ENCODE data around the gene OLA1.
"Not testable (repeated sequence)": the region's sequence is repeated elsewhere in the genome, so short reads cannot be mapped to it uniquely, and the experiment has no call there.

OLA1 gene

DNA sequence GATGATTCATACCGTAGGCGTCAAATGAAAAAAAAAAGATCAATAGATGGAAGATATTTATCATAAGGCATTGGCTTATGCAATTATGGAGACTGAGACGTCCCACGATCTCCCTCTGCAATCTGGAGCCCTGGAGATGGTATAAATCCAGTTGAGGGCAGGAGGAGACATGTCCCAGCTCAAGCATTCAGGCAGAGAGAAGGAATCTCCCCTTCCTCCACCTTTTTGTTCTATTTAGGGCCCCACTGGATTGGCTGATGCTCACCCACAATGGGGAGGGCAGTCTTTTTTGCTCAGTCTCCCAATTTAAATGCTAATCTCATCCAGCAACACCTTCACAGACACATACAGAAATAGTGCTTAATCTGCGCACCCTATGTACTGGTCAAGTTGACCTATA is 18.0 kb upstream of the OLA1 start:
- TF ChIP-seq YY1 (IDR thresholded peaks at IDR 0.05; ENCODE audit: insufficient read depth, insufficient read length), result no peak
- no peak for TF ChIP-seq ZNF274 (IDR thresholded peaks at IDR 0.05; ENCODE audit: low read depth, low read length)
- TF ChIP-seq SUZ12 (IDR thresholded peaks at IDR 0.05; ENCODE audit: extremely low read depth, insufficient read depth, insufficient read length), result no peak
- Histone ChIP-seq H3K36me3 (ENCODE audit: insufficient read depth, insufficient read length, low read length) (no peaks in the 10 kb centered on the region), H3K4me1 (ENCODE audit: insufficient read depth, insufficient read length) (peaks cover 4% of the 10 kb centered on the region), H3K9me3 (ENCODE audit: insufficient read depth, low read length) (no peaks in the 10 kb centered on the region), H3K4me3 (ENCODE audit: insufficient read length, low read depth) (no peak overlapping the region), H3K9ac (ENCODE audit: insufficient read length, low read depth) (no peak overlapping the region), H3K27me3 (ENCODE audit: insufficient read depth, insufficient read length) (no peaks in the 10 kb centered on the region)
- no peak for DNase-seq (ENCODE audit: low read depth, low spot score)

GRCh38 chr2:174263997-174264396 is 15.7 kb upstream of the OLA1 start:
- peaks cover 4% of the 10 kb centered on the region for H3K4me1 ChIP-seq (ENCODE audit: insufficient read depth, insufficient read length)
- H3K9me3 ChIP-seq (ENCODE audit: insufficient read depth, low read length), result no peaks in the 10 kb centered on the region
- H3K36me3 ChIP-seq (ENCODE audit: insufficient read depth, insufficient read length, low read length), result no peaks in the 10 kb centered on the region
- H3K4me3 ChIP-seq (ENCODE audit: insufficient read length, low read depth), result no peak overlapping the region
- TF ChIP-seq SUZ12 (IDR thresholded peaks at IDR 0.05; ENCODE audit: extremely low read depth, insufficient read depth, insufficient read length), result no peak
- no peak for TF ChIP-seq ZNF274 (IDR thresholded peaks at IDR 0.05; ENCODE audit: low read depth, low read length)
- no peak for TF ChIP-seq YY1 (IDR thresholded peaks at IDR 0.05; ENCODE audit: insufficient read depth, insufficient read length)
- H3K9ac ChIP-seq (ENCODE audit: insufficient read length, low read depth), result no peak overlapping the region
- H3K27me3 ChIP-seq (ENCODE audit: insufficient read depth, insufficient read length), result no peaks in the 10 kb centered on the region
- no peak for DNase-seq (ENCODE audit: low read depth, low spot score)

GRCh38 chr2:174259981-174260380 is 11.6 kb upstream of the OLA1 start:
- TF ChIP-seq YY1 (IDR thresholded peaks at IDR 0.05; ENCODE audit: insufficient read depth, insufficient read length) (no peak), ZNF274 (IDR thresholded peaks at IDR 0.05; ENCODE audit: low read depth, low read length) (no peak), SUZ12 (IDR thresholded peaks at IDR 0.05; ENCODE audit: extremely low read depth, insufficient read depth, insufficient read length) (no peak)
- no peak for DNase-seq (ENCODE audit: low read depth, low spot score)
- H3K27me3 ChIP-seq (ENCODE audit: insufficient read depth, insufficient read length), result no peaks in the 10 kb centered on the region

GRCh38 chr2:174254267-174254666 is 5.9 kb upstream of the OLA1 start:
- TF ChIP-seq SUZ12 (IDR thresholded peaks at IDR 0.05; ENCODE audit: extremely low read depth, insufficient read depth, insufficient read length) (no peak), YY1 (IDR thresholded peaks at IDR 0.05; ENCODE audit: insufficient read depth, insufficient read length) (no peak), ZNF274 (IDR thresholded peaks at IDR 0.05; ENCODE audit: low read depth, low read length) (no peak)
- H3K27me3 ChIP-seq (ENCODE audit: insufficient read depth, insufficient read length), result no peaks in the 10 kb centered on the region
- H3K4me3 ChIP-seq (ENCODE audit: insufficient read length, low read depth), result no peak overlapping the region
- no peak for DNase-seq (ENCODE audit: low read depth, low spot score)
- no peaks in the 10 kb centered on the region for H3K9me3 ChIP-seq (ENCODE audit: insufficient read depth, low read length)
- no peak overlapping the region for H3K9ac ChIP-seq (ENCODE audit: insufficient read length, low read depth)
- no peaks in the 10 kb centered on the region for H3K4me1 ChIP-seq (ENCODE audit: insufficient read depth, insufficient read length)
- no peaks in the 10 kb centered on the region for H3K36me3 ChIP-seq (ENCODE audit: insufficient read depth, insufficient read length, low read length)

More at GRCh38 chr2:174259981-174260380, 11.6 kb upstream of the OLA1 start:
- Histone ChIP-seq H3K9me3 (ENCODE audit: insufficient read depth, low read length) (no peaks in the 10 kb centered on the region), H3K4me3 (ENCODE audit: insufficient read length, low read depth) (no peak overlapping the region), H3K4me1 (ENCODE audit: insufficient read depth, insufficient read length) (no peaks in the 10 kb centered on the region), H3K9ac (ENCODE audit: insufficient read length, low read depth) (no peak overlapping the region), H3K36me3 (ENCODE audit: insufficient read depth, insufficient read length, low read length) (no peaks in the 10 kb centered on the region)

DNA sequence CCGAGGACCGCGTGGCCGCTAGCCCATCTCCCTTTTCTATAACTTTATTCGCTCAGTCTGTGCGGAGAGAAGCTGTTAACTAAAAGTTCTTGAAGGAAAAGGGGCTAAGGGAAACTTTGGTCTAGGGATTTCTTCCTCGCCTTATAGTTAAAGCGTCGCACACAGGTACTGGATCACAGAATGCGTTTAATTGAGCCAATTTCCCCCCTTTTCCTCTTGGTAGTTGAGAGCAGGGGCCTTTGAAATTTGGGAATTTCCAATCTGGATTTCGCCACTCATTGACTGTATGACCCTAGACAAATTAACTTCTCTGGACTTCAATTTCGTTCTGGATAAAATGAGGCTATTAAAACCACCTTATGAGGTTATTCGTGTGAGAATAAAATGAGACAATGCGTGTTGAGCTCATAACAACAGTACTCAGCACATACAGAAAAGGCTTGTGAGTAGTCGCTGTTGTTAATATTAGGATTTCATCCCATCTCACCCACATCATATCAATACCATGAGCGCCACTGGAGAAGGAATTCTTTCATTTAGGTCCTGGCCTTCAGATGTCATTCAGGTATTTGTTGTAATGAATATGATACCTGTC is 763 bp upstream of the OLA1 start:
- Histone ChIP-seq H3K9ac (ENCODE audit: insufficient read length, low read depth) (peak overlapping the region; percentile 95), H3K9me3 (ENCODE audit: insufficient read depth, low read length) (no peaks in the 10 kb centered on the region), H3K4me3 (ENCODE audit: insufficient read length, low read depth) (peak overlapping the region; percentile 92), H3K27me3 (ENCODE audit: insufficient read depth, insufficient read length) (no peaks in the 10 kb centered on the region), H3K4me1 (ENCODE audit: insufficient read depth, insufficient read length) (peaks cover 2% of the 10 kb centered on the region), H3K36me3 (ENCODE audit: insufficient read depth, insufficient read length, low read length) (peaks cover 26% of the 10 kb centered on the region)
- no peak for DNase-seq (ENCODE audit: low read depth, low spot score)
- no peak for TF ChIP-seq SUZ12 (IDR thresholded peaks at IDR 0.05; ENCODE audit: extremely low read depth, insufficient read depth, insufficient read length)
- no peak for TF ChIP-seq ZNF274 (IDR thresholded peaks at IDR 0.05; ENCODE audit: low read depth, low read length)
- TF ChIP-seq YY1 (IDR thresholded peaks at IDR 0.05; ENCODE audit: insufficient read depth, insufficient read length), result no peak

GRCh38 chr2:174247474-174248186 is 702 bp downstream of the OLA1 start:
- Histone ChIP-seq H3K36me3 (ENCODE audit: insufficient read depth, insufficient read length, low read length) (peaks cover 37% of the 10 kb centered on the region), H3K4me3 (ENCODE audit: insufficient read length, low read depth) (peak overlapping the region; percentile 92), H3K9ac (ENCODE audit: insufficient read length, low read depth) (peak overlapping the region; percentile 95), H3K9me3 (ENCODE audit: insufficient read depth, low read length) (no peaks in the 10 kb centered on the region), H3K27me3 (ENCODE audit: insufficient read depth, insufficient read length) (no peaks in the 10 kb centered on the region), H3K4me1 (ENCODE audit: insufficient read depth, insufficient read length) (peaks cover 2% of the 10 kb centered on the region)
- DNase-seq (ENCODE audit: low read depth, low spot score), result no peak
- TF ChIP-seq YY1 (IDR thresholded peaks at IDR 0.05; ENCODE audit: insufficient read depth, insufficient read length), result no peak
- TF ChIP-seq SUZ12 (IDR thresholded peaks at IDR 0.05; ENCODE audit: extremely low read depth, insufficient read depth, insufficient read length), result no peak
- TF ChIP-seq ZNF274 (IDR thresholded peaks at IDR 0.05; ENCODE audit: low read depth, low read length), result no peak

DNA sequence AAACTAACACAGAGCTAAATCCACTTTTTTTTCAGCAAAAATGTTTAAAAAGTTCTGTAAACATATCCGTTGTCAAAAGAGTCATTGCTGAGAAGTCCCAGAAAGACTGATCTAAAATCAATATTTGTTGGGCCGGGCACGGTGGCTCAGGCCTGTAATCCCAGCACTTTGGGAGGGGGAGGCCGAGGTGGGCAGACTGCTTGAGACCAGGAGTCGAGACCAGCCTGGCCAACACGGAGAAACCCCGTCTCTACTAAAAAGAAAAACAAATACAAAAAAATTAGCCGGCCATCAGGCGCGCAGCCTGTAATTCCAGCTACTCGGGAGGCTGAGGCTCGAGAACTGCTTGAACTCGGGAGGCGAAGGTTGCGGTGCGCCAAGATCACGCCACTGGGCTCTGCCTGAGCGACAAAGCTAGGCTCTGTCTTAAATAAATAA is 1.4 kb downstream of the OLA1 start:
- Histone ChIP-seq H3K9me3 (ENCODE audit: insufficient read depth, low read length) (no peaks in the 10 kb centered on the region), H3K36me3 (ENCODE audit: insufficient read depth, insufficient read length, low read length) (peaks cover 44% of the 10 kb centered on the region), H3K27me3 (ENCODE audit: insufficient read depth, insufficient read length) (no peaks in the 10 kb centered on the region), H3K9ac (ENCODE audit: insufficient read length, low read depth) (peak overlapping the region; percentile 95), H3K4me1 (ENCODE audit: insufficient read depth, insufficient read length) (peaks cover 6% of the 10 kb centered on the region), H3K4me3 (ENCODE audit: insufficient read length, low read depth) (peak overlapping the region; percentile 92)
- TF ChIP-seq YY1 (IDR thresholded peaks at IDR 0.05; ENCODE audit: insufficient read depth, insufficient read length) (no peak), ZNF274 (IDR thresholded peaks at IDR 0.05; ENCODE audit: low read depth, low read length) (no peak)
- no peak for DNase-seq (ENCODE audit: low read depth, low spot score)

- not testable (repeated sequence) for DNase-seq (ENCODE audit: low read depth, low spot score); H3K27me3 ChIP-seq (ENCODE audit: insufficient read depth, insufficient read length); H3K9me3 ChIP-seq (ENCODE audit: insufficient read depth, low read length); H3K9ac ChIP-seq (ENCODE audit: insufficient read length, low read depth); H3K4me1 ChIP-seq (ENCODE audit: insufficient read depth, insufficient read length); H3K4me3 ChIP-seq (ENCODE audit: insufficient read length, low read depth)
- H3K36me3 ChIP-seq (ENCODE audit: insufficient read depth, insufficient read length, low read length), result peaks cover 53% of the 10 kb centered on the region
These were observed 2.7 kb downstream of the OLA1 start for GRCh38 chr2:174245628-174246027.
